Renal pelvis (tissue), 4 donors: ENCODE data around the gene OR9Q1. TPM values are rescaled to one million over a fixed set of nuclear protein-coding genes. Genes with fewer than 3 reads are reported as not detected.
"Not testable (repeated sequence)": the region's sequence is repeated elsewhere in the genome, so short reads cannot be mapped to it uniquely, and the experiment has no call there.

Source experiments
- DNase-seq: peaks from one replicate; pipeline ENCODE4 v3.0.0-alpha.2; 2013
- polyA plus RNA-seq, 3 donors: library from polyadenylated mRNA; unstranded; fragments of 120-200 nt; gene quantifications; one replicate each; pipeline ENCODE4 v1.2.1, GENCODE V29; 2013; ENCODE audit not compliant: insufficient read length in 3 of 3

OR9Q1 gene
- polyA plus RNA-seq, 3 donors: not detected

DNA sequence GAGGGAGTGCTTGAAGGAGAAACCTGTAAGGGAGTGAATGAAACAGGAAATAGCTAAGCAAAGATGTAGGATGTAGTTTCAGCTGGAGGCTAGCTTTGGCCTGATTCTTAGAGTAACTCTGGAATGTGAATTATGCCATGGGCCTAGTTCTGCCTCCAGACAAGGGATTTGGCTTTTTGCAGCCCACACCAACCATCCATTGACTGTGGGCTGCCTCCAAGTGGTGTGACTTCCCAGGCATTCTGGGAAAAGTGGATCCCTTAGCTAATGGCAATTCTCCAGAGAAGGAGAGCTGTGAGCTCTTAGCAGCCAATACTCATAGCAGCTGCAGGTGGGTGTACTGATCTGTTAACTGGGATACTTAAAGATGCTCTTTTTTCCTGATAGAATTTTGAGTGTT is 103.7 kb downstream of the OR9Q1 start:
- no peak for DNase-seq

DNA sequence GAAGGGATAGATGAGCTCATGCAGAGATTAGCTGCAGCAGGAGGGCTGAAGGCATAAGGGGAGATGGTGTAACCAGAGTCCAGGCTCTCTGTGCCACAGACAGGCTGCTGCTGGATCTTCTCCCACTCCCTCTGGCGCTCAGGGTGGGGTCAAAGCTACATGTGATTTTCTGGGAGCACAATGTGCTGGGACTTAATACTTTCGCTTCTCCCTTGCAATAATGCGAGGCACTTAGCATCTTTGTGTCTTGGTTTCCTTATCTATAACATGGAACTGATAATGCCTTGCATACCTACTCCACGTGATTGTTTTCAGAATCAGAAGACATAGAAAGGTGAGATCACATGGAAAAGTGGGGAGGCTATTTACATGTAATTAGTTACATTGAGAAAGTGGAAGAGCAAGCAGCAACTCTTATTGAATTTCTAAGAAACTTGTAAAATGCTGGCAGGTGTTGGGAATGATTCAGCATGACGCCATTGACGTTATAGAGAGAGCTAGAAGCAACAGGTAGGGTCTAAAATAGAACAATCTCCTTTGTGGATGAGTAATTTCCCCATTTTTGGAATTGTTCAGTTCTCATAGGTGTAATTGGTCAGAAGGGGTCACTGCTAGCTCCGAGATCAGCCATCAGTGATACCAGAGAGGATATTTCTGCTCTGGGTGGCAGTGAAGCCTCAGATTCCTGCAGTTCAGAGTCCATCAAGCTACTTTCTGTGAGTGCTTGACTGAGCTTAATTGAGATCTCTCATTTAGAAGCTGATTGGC is 109.8 kb downstream of the OR9Q1 start:
- no peak for DNase-seq

DNA sequence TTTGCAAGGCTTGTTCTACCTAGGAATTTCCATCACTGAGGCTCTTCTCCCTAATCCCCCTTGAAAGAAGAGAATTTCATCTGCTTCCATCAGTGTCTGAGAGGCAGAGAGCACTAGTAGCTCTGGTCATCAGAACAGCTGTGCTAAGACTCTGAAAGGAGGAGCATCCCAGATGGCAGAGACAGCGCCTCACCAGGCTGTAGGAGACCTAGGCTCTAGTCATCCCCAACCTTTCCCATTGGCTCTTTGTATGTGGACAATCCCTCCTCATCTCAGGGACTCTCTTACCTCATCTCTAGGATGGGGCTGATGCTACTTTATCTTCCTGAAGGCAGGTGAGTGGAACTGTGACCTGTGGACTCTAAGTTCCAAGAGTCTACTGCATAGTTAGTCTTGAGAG is 110.5 kb downstream of the OR9Q1 start:
- DNase-seq: no peak

DNA sequence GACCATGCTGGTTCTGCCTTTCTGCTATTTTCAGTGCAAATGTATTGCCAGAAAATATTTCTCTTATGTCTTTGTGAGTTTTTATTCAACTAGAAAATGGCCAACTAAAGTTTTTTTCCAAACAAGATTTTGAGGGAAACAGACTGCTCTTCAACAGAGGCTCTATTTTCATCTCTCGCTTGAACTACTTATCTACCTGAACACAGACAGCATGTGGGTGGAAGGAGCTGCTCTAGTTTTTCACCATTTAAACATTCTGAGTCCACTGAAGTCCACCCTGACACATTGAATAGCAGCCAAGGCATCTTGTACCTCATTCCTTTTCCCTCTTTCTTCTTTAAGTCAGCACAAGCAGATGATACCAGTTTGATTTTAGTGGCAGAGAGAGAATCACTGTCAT is 111.5 kb downstream of the OR9Q1 start:
- no peak for DNase-seq

DNA sequence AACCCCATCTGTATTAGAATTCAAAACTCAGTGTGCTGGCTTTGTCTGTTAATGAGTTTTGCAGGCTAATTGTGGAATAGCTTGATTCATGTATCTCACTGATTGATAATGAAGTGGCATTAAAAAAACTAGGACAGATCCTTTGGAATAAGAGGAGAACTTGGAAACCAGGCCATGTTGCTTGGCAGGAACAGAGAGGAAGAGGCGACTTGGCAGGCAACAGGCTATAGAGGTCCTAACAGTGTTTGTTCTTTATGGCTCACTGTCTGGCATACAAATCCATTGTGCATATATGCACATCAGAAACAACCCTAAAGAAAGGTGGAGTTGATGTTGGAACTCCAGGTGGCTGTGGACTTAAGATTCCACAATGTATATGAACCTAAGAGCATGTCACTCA is 119.1 kb downstream of the OR9Q1 start:
- no peak for DNase-seq

DNA sequence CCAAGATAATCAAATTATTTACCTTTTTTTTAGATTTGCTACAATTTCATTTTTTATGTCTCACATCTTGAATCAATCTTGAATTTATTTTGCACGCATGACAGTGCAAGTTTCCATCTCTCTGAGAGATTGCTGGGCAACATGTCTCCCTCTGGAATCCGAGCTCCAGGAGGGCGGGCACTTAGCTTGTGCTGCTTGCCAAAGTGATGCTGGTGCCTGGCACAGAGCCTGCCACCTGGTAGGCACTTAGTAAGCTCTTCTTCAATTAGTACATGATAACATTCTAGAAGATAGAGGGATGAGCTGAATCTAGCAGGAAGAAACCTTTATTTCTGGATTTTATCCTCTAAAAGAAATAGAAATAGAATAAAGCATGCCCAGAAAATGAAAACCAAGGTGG is 129.1 kb downstream of the OR9Q1 start:
- DNase-seq: no peak

DNA sequence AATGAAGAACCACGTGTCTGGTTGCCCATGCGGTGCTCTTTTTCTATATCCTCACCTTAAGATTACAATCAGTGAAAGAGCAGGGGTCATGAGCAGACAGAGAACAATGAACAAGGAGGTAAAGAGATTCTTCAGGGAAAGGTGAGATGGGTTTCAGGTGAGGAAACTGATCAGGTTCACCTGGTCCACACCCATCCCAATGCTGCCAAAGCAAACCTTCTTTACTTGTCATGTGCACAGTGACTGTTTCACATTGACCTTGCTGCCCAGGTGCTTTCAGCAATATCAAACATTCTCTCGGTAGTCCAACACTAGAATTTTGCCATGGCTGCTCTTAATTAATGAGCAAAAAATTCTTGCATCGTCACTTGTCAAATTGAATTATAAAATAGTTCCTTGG is 140.7 kb downstream of the OR9Q1 start:
- DNase-seq: no peak

DNA sequence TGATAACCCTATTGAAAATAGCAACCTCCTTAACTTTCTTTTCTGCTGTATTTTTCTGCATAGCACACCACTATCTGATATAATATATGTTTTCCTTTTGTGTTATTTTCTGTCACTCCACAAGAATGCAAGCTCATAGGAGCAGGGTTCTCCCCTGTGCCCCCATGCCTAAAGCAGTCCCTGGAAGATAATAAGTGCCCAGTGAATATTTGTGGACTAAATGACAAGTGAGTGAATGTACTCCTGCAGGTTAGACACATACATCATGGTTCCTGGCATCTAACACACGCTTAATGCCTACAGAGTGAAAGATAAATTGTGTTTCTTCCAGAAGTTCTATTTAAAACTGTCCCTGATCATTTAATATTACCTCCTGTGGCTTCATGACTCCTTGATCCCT is 141.3 kb downstream of the OR9Q1 start:
- DNase-seq: no peak

DNA sequence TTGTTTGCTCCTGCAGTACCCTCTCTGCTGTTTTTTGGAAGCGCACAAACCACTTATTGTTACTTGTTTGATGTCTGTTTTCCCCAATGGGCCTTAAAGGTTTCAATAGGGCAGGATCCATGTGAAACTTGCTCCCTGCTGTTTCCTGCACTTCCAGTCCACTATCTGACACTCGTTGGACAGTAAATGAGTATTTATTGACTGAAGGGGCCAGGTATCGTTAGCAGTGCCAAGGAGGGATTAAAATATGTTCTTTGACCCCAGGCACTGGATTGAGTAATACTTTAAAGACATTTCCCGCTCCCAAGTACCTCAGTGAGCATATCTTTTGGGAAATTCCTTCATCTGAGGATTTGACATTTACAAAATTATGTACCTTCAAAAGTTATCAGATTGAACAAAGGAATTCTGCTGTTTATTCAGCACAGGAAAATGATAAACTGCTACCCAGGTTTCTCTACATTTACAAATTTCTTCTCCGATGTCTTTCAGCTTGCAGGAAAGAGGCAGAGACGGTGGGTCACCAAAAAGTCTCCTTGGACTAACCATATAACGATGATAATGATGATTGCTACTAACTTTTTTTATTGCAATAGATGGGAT is 141.9 kb downstream of the OR9Q1 start:
- DNase-seq: no peak

DNA sequence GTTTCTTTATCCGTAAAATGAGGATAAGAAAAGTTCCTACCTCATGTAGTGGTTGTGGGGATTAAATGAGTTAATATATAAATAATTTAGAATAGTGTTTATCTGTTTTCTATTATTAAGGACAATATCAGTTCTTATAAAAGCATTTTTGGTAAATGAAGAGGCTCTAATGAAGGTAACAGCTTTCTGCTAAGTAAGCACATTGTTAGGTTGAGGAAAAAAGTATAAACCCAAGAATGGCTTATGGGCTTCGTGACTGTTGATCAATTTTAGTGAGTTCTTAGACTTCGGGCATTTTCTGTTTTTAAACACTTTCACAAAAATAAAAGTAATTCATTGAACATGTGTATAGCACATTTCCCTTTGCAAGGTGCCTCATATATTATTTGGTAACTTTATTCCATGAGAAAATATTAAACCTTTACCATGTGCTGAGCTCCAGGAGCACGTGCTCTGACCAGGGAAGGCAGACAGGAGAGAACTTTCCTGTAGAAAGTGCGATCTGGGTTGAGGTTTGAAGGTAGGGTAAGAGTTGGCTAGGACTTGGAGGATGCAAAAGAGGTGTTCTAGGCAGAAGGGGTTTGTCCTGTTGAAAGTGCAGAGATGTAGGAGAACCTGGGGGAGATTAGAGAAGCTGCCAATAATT is 153.9 kb downstream of the OR9Q1 start:
- no peak for DNase-seq

DNA sequence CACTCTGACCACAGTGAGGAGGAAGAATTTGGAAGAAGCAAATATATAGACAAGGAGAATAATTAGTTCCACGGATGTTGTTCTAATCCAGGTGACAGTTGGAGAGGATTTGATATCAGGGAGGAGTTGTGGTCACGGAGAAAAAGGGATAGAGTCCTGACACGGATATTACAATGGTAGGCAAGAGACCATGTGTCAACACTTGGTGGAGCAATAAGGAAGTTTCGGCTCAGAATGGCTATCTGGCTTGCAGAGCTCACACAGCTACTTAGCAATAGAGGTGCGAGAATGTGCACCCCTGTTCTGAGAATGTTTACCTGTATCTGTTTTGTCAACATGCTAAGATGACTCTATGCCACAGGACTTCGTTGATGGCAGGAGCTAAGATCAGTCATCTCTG is 154.8 kb downstream of the OR9Q1 start:
- DNase-seq: no peak

DNA sequence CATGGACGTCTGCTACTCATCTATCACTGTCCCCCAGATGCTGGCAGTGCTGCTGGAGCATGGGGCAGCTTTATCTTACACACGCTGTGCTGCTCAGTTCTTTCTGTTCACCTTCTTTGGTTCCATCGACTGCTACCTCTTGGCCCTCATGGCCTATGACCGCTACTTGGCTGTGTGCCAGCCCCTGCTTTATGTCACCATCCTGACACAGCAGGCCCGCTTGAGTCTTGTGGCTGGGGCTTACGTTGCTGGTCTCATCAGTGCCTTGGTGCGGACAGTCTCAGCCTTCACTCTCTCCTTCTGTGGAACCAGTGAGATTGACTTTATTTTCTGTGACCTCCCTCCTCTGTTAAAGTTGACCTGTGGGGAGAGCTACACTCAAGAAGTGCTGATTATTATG is 156.0 kb downstream of the OR9Q1 start:
- no peak for DNase-seq

DNA sequence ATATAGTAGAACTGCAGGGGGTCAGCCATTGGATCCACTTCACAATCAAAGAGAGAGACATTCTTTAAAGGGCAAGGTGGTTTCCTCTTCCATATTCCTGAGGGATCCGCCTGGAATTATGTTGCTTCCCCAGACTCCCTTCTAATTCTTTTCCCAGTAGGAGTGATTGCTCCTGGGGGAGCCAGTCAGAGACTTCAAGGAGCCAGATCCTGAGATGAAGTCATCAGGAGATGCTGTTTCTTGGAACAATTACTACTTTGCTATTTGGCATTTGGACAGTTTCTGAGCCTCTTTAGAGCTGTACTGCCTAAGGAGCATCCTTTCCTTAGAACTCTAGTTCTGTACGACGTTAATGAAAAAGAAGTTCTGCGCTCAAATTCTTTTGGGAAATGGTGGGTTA is 163.3 kb downstream of the OR9Q1 start:
- no peak for DNase-seq

DNA sequence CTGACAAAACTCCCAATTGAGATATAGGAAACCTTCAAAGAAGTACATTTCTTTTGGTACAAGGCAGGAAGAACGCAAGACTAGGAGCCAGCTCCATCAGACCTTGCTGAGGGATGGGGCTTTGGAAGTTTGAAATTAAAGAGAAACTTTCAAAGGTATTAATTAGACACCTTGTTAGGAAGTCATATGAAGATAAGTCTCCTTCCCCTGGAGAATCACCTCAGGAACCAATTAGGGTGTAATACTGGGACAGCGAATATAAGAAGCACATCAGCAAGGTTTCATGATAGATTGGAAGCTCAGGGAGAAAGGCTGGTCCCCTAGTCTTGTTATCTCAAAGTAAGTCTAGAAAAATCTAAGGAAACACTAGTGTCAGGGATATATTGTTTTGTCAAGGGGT is 165.1 kb downstream of the OR9Q1 start, which contains the start of gene OR9Q2:
OR9Q2 (plus strand) TSS at position 301 of the 400 bp plus-strand sequence. CDS start 1,421 bp downstream, outside the sequence.
- DNase-seq: no peak

DNA sequence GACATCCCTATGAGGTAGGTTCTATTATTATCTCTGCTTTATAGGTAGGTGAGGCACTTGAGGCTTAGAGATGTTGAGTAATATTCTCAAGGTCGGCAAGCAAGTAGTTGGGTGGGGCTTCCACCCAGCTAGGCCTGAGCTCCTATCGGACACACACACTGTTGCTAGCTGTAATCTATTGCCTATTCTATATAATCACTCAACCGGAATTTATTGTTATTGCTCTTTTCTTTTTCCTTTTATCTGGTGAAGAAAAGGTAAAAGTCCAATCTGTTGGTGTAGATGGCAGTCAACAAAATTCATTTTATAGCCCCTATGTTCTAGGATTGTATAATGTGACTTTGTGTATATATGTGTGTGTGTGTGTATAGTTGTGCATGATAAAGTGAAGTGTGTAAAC is 168.5 kb downstream of the OR9Q1 start:
- DNase-seq: no peak

DNA sequence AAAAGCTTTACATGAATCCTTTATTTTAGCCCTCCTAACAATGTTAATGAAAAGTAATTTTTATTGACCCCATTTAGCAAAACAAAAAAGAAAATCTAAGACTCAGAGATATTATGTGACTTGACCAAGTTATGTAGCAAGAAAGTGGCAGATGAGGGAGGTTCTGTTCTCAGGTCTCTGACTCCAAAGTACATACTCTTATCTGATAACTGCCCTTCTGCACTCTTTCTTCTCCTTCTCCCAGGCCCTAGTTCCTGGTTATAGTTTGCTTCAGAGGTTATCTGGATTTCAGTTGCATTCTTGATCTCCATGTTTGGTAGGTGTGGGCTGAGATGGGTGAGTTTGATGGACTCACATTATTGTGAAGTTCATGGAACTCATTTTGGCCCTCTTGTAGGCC is 169.7 kb downstream of the OR9Q1 start:
- no peak for DNase-seq

DNA sequence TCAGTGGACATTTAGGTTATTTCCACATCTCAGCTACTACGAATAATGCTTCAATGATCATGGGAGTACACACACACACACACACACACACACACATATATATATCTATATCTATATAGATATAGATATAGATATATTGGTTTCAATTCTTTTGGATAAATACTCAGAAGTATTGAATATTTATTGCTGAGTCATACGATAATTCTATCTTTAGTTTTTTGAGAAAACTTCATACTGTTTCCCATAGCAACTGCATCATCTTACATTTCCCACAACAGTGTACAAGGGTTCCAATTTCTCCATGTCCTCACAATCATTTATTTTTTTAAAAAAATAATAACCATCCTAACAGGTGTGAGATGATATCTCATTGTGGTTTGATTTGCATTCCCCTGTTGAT is 172.3 kb downstream of the OR9Q1 start:
- DNase-seq: no peak

DNA sequence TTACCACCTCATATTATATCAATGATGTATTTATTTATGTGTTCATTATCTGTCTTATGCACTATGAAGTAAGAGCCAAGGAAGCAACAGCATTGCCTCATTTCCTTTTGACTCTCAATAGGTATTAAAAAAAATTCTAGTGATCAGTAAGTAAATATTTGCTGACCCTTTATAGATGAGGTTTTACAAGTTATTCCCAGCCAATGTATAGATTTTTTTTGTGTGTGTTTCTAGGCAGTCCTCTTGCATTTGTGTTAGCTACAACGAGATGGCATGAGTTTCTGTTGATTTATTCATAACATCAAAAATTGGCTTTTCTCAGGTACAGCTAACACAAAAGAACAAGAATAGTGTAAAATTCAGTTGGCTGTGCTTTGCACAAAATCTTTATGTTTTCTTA is 175.6 kb downstream of the OR9Q1 start:
- DNase-seq: no peak

DNA sequence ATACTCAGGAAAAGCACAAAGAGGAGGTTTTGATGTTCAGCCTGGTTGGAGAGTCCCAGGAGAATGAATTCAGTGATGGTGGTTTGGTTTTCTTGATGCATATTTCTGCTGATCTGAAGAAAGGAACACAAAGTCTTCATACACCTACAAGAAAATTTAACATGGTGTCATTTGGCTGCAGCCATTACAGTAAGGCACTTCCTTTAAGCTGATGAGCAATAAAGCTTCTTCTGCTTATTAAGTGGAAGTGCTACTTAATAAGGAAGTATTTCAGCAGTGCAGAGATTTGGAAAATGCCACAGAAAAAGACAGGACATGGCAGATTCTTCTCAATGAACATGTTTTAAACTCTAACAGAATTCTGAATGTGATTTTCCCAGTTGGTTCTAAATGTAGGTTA is 180.4 kb downstream of the OR9Q1 start, which contains the start of gene OR1S2:
OR1S2 (minus strand) TSS at position 101 of the 400 bp plus-strand sequence; CDS start at position 101, 0 bp downstream.
- no peak for DNase-seq

DNA sequence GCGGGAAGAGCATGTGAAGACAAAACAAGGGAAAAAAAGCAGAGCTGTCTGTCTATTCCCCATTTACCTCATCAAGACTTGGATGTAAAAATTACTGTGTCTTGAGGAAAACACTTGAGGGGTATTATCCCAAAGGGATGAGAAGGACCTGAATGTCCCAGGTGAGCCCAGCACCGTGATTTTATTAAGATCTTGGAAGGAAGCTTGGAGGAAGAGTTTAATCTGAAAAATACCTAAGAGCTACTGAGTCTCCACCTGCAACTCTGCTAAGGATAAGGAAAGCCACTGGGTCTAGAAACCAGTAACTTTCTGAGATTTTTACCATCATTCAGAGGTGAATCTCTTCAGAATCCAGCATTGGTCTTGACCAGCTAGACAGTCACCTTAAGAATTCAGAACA is 188.7 kb downstream of the OR9Q1 start, which contains the start of gene OR1S1:
OR1S1 (plus strand) TSS at position 301 of the 400 bp plus-strand sequence.
- not testable (repeated sequence) for DNase-seq

DNA sequence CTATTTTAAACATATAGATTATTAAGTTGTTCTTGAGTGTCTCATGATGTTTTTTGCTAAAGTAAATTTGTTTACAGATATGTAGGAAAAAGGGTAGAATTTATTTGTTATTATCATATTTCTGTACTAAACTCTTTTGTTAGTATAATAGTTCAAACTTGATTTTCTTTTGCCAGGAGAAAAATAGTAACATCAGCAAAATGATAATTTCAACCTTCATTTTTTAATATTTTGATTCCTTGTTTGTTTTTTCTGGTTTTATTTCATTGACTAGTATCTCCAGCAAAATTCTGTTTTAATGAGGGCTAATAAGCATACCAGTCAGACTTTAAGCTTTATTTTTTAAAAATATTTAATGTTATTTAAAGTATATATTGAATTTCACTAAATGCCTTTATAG is 192.8 kb downstream of the OR9Q1 start:
- DNase-seq: no peak

DNA sequence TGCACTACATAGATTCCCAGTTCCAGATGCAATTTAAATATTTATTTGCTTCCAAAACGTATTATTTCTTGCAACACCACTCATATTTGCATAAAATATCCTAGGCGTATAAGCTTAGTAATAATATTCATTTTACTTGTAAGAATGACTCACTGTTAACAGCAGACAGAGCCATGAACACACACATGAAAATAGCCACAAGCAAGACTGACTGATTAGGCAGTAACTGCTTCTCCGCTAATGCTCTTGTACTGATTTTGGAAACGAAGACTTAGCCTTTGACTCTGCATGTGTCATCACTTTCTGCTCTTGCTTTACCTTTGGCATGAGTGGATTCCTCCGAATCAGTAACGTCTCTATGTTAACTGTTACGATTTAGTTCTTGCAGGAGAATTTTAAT is 199.0 kb downstream of the OR9Q1 start:
- no peak for DNase-seq
